Naive thymus-derived CD4-positive, alpha-beta T cell (primary cell): Measurements from ENCODE around the gene PRRX1. TPM values are rescaled to one million over a fixed set of nuclear protein-coding genes. Genes with fewer than 3 reads are reported as not detected.

ENCODE experiments used
- ATAC-seq: fragments of 150-1000 bp; cut with Tn5 transposase; 2 replicates; pipeline ENCODE4 v1.10.0; 2021; ENCODE audit warnings: mild to moderate bottlenecking, moderate library complexity
- CTCF ChIA-PET: fragments of 350-600 bp; sonication (Branson Sonifier 250); formaldehyde crosslinking; loops from one replicate; lab custom pipeline; 2021; ENCODE audit warnings: antibody characterized with exemption; lab: Charles Lee
- POLR2A ChIA-PET: fragments of 350-600 bp; sonication (Branson Sonifier 250); formaldehyde crosslinking; loops from one replicate; lab custom pipeline; 2021; ENCODE audit warnings: antibody characterized with exemption, inconsistent platforms; lab: Charles Lee
- DNase-seq, 9 donors: peaks; one replicate each; pipeline versions ENCODE4 v3.0.0 to v3.0.0-alpha.2; 2020 to 2022; ENCODE audit warnings: mixed read lengths in 1 of 9
- H3K27ac ChIP-seq: one replicate; pipeline ENCODE4 v1.7.0; 2013; ENCODE audit warnings: mild to moderate bottlenecking, low read depth, low read length, moderate library complexity
- H3K27me3 ChIP-seq, 2 donors: one replicate each; pipeline ENCODE4 v1.7.0; 2013; ENCODE audit warnings: low read length in 2 of 2, mild to moderate bottlenecking in 2 of 2, moderate library complexity in 2 of 2; ENCODE audit not compliant: control insufficient read depth in 2 of 2, insufficient read depth in 2 of 2
- H3K36me3 ChIP-seq, 3 experiments: 1 replicate in 2 of 3; 2 replicates in 1 of 3; pipeline ENCODE4 v1.7.0; 2013; ENCODE audit warnings: low read length in 3 of 3, mild to moderate bottlenecking in 3 of 3, moderate library complexity in 1 of 3; ENCODE audit not compliant: insufficient read depth in 3 of 3, control insufficient read depth in 2 of 3
- H3K4me1 ChIP-seq, 2 donors: one replicate each; pipeline ENCODE4 v1.7.0; 2013; ENCODE audit warnings: low read length in 2 of 2, mild to moderate bottlenecking in 2 of 2, moderate library complexity in 1 of 2; ENCODE audit not compliant: control insufficient read depth in 2 of 2, insufficient read depth in 2 of 2
- H3K4me3 ChIP-seq: 2 replicates; pipeline ENCODE4 v1.7.0; 2013; ENCODE audit warnings: mild to moderate bottlenecking, low read length
- H3K9me3 ChIP-seq, 3 experiments: 1 replicate in 2 of 3; 2 replicates in 1 of 3; pipeline ENCODE4 v1.7.0; 2013; ENCODE audit warnings: low read length in 3 of 3; ENCODE audit not compliant: control insufficient read depth in 2 of 3
- H3K27ac Mint-ChIP-seq, 9 donors: one replicate each; pipeline ENCODE4 v1.8.0; 2020 to 2022; ENCODE audit warnings: mixed read lengths in 9 of 9, mild to moderate bottlenecking in 8 of 9, moderate library complexity in 5 of 9, inconsistent platforms in 2 of 9
- H3K27me3 Mint-ChIP-seq, 5 donors: one replicate each; pipeline ENCODE4 v1.8.0; 2021 to 2022; ENCODE audit warnings: mixed read lengths in 5 of 5, mild to moderate bottlenecking in 1 of 5
- H3K36me3 Mint-ChIP-seq, 5 donors: one replicate each; pipeline ENCODE4 v1.8.0; 2020 to 2022; ENCODE audit warnings: mixed read lengths in 5 of 5, mild to moderate bottlenecking in 3 of 5, inconsistent platforms in 1 of 5
- H3K4me1 Mint-ChIP-seq, 7 donors: one replicate each; pipeline ENCODE4 v1.8.0; 2020 to 2022; ENCODE audit warnings: mixed read lengths in 7 of 7, mild to moderate bottlenecking in 3 of 7, inconsistent platforms in 1 of 7
- H3K4me3 Mint-ChIP-seq, 10 donors: one replicate each; pipeline ENCODE4 v1.8.0; 2020 to 2022; ENCODE audit warnings: mild to moderate bottlenecking in 10 of 10, mixed read lengths in 10 of 10, moderate library complexity in 6 of 10, inconsistent platforms in 2 of 10
- H3K9me3 Mint-ChIP-seq, 11 donors: one replicate each; pipeline ENCODE4 v1.8.0; 2020 to 2022; ENCODE audit warnings: mixed read lengths in 11 of 11, mild to moderate bottlenecking in 4 of 11, inconsistent platforms in 1 of 11, moderate library complexity in 1 of 11
- intact Hi-C, 2 donors: fragments of 100-400 bp; cut with micrococcal nuclease; formaldehyde crosslinking; loops; one replicate each; pipeline ENCODE4 v1.15.1; 2023
- polyA plus RNA-seq, 2 donors: library from polyadenylated mRNA; unstranded; fragments of 300-500 nt; fragmentation: Illumina TruSeq; gene quantifications; one replicate each; pipeline ENCODE4 v1.2.3, GENCODE V29; 2021
- total RNA-seq, 6 experiments: library from RNA in 5 of 6; stranded (reverse) in 5 of 6; gene quantifications; 1 replicate in 5 of 6; 2 replicates in 1 of 6; pipeline ENCODE4 v1.2.3 and lab custom pipeline; 2021 to 2026

The PRRX1 gene
- total and polyA plus RNA-seq, 7 experiments from 2014 or later, result not detected

GRCh38 chr1:170769691-170770090 lies 105.8 kb downstream of the PRRX1 start:
- H3K4me3 ChIP-seq, result no peak overlapping the region
- H3K9me3 ChIP-seq, result no peaks in the 10 kb centered on the region
- ATAC-seq, result no peak
- no peak overlapping the region for H3K27ac Mint-ChIP-seq
- H3K27ac ChIP-seq, result no peak overlapping the region
- intact Hi-C loops, result no loop called here
- no peaks in the 10 kb centered on the region for H3K27me3 ChIP-seq
- H3K4me1 ChIP-seq, result no peaks in the 10 kb centered on the region
- H3K9me3 Mint-ChIP-seq, result peaks cover 0 to 3% (median 0%) of the 10 kb centered on the region in 11 donors
- H3K36me3 Mint-ChIP-seq, result no peaks in the 10 kb centered on the region
- no peak overlapping the region for H3K4me3 Mint-ChIP-seq
- no peak for DNase-seq
- no peaks in the 10 kb centered on the region for H3K36me3 ChIP-seq
- no peaks in the 10 kb centered on the region for H3K4me1 Mint-ChIP-seq
- CTCF ChIA-PET, result no interaction called here
- POLR2A ChIA-PET, result no interaction called here
- peaks cover 0 to 17% (median 10%) of the 10 kb centered on the region in 5 donors for H3K27me3 Mint-ChIP-seq

- no peaks in the 10 kb centered on the region for H3K36me3 Mint-ChIP-seq
- intact Hi-C loops, result no loop called here
- H3K9me3 Mint-ChIP-seq, result peaks cover 0 to 3% (median 0%) of the 10 kb centered on the region in 11 donors
- ChIA-PET POLR2A (no interaction called here), CTCF (no interaction called here)
- ATAC-seq, result no peak
- H3K4me1 ChIP-seq, result no peaks in the 10 kb centered on the region
- DNase-seq, result no peak
- no peak overlapping the region for H3K27ac Mint-ChIP-seq
- H3K4me3 ChIP-seq, result no peak overlapping the region
- H3K27me3 Mint-ChIP-seq, result peaks cover 0 to 17% (median 10%) of the 10 kb centered on the region in 5 donors
- no peaks in the 10 kb centered on the region for H3K27me3 ChIP-seq
- H3K27ac ChIP-seq, result no peak overlapping the region
- H3K36me3 ChIP-seq, result no peaks in the 10 kb centered on the region
- H3K4me1 Mint-ChIP-seq, result no peaks in the 10 kb centered on the region
- no peak overlapping the region for H3K4me3 Mint-ChIP-seq
- no peaks in the 10 kb centered on the region for H3K9me3 ChIP-seq
These were observed 106.3 kb downstream of the PRRX1 start for GRCh38 chr1:170770254-170770653.

- intact Hi-C loops, result no loop called here
- CTCF ChIA-PET, result no interaction called here
- POLR2A ChIA-PET, result no interaction called here
These were observed 112.3 kb downstream of the PRRX1 start for GRCh38 chr1:170776252-170776651.

GRCh38 chr1:170776777-170777176 lies 112.8 kb downstream of the PRRX1 start:
- Histone ChIP-seq H3K27me3 (no peaks in the 10 kb centered on the region), H3K4me3 (no peak overlapping the region), H3K4me1 (no peaks in the 10 kb centered on the region), H3K9me3 (no peaks in the 10 kb centered on the region), H3K27ac (no peak overlapping the region), H3K36me3 (no peaks in the 10 kb centered on the region)
- intact Hi-C loops, result no loop called here
- CTCF ChIA-PET, result no interaction called here
- POLR2A ChIA-PET, result no interaction called here
- ATAC-seq (no peak), DNase-seq (no peak)
- Mint-ChIP-seq H3K4me1 (no peaks in the 10 kb centered on the region), H3K27me3 (peaks cover 0 to 6% (median 4%) of the 10 kb centered on the region in 5 donors), H3K4me3 (no peak overlapping the region), H3K27ac (no peak overlapping the region), H3K36me3 (no peaks in the 10 kb centered on the region), H3K9me3 (peaks cover 0 to 17% (median 5%) of the 10 kb centered on the region in 11 donors)

More at GRCh38 chr1:170776252-170776651, 112.3 kb downstream of the PRRX1 start:
- Histone ChIP-seq H3K9me3 (no peaks in the 10 kb centered on the region), H3K27me3 (no peaks in the 10 kb centered on the region), H3K4me1 (no peaks in the 10 kb centered on the region), H3K36me3 (no peaks in the 10 kb centered on the region), H3K4me3 (no peak overlapping the region), H3K27ac (no peak overlapping the region)
- no peaks in the 10 kb centered on the region for H3K4me1 Mint-ChIP-seq
- H3K36me3 Mint-ChIP-seq, result no peaks in the 10 kb centered on the region
- no peak overlapping the region for H3K4me3 Mint-ChIP-seq
- peaks cover 0 to 12% (median 5%) of the 10 kb centered on the region in 11 donors for H3K9me3 Mint-ChIP-seq
- H3K27ac Mint-ChIP-seq, result no peak overlapping the region
- ATAC-seq, result no peak
- no peak for DNase-seq
- peaks cover 0 to 6% (median 4%) of the 10 kb centered on the region in 5 donors for H3K27me3 Mint-ChIP-seq

Other genes with a start within 250 kb of the PRRX1 start
- gene GORAB, start 132.0 kb upstream of the PRRX1 start, total RNA-seq, result 10 to 100 TPM; 10.9 to 25.3 (median 22.7) TPM
- gene GORAB, start 132.0 kb upstream of the PRRX1 start, polyA plus RNA-seq, result 1 to 10 TPM; 4.6 to 6.7 TPM